GM10847 (cell line): ENCODE results near the gene DPP10.

ENCODE experiments used
- POLR2A ChIP-seq: IDR thresholded peaks from 2 replicates; pipeline ENCODE4 v1.6.1; 2011; ENCODE audit not compliant: insufficient read length; ENCODE audit errors: extremely low read depth

The DPP10 gene

DNA sequence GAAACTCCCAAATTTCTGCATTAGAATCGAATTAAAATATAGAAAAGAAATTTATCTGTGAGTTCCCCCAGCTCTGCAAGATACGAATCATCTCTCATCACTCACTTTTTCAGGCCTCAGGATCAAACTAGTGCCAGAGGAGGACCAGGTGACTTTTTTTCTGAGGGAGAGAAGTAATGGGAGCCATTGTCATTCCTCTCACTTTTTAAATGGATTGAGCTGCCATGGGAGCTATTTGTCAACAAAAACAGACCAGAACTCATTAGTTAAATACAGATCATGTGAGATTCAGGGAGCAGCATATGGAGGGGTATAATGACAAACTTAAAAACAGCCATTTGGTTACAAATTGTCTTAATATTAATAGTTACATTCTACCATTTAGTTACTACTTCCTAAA is 594.4 kb downstream of the DPP10 start:
- no peak for TF ChIP-seq POLR2A

DNA sequence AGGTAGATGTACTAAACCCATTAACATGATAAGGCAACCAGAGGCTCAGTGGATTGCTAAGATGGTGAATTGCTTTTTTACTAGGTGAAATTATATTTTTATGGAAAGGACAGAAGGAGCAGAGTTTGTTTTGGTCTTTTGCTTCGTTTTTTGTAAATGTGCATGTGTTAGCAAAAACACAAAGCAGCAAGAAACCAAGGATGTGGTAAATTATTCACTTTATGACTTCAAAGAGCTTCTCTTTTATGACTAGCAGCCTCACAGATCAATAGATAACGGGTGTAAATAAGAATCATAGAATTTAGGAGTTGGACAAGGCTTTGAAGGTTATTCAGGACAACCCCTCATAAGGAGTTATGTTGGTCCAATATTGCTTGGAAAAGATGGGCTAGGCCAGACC is 615.0 kb downstream of the DPP10 start:
- no peak for TF ChIP-seq POLR2A

DNA sequence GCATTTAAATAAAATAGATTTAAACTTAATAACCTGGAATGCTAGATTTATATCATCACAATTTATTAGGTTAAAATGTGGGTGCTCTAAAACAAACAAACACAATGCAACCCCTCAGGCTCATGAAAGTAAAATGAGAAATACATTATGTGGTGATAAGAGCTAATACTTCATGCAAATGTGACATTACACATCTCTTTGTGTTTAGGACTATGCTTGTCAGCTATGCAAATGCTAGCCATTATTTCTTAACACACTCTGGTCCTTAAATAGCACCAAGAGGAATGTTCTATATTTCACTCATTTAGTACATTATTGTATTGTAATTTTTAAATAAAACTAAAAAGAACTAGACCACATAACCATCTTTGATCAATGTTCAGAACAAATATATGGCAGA is 627.6 kb downstream of the DPP10 start:
- TF ChIP-seq POLR2A: no peak

DNA sequence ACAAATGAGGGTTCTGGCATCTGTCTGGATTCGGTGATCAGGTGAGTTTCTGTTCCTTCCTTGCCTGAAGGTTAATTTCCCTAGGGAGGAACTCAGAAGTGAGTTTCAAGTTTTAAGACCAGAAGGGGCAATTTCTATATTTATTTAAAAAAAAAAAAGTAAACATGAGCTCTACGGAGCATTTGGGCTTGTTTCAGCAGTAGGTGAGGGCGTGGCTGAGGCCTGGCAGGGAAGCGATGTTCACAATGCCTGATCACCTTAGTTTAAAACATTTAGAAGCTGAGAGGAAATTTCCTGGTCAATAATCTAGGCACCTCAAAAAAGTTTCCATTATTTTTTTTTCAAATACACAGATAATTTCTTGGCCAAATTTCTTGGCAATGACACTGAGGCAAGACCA is 629.1 kb downstream of the DPP10 start:
- no peak for TF ChIP-seq POLR2A

DNA sequence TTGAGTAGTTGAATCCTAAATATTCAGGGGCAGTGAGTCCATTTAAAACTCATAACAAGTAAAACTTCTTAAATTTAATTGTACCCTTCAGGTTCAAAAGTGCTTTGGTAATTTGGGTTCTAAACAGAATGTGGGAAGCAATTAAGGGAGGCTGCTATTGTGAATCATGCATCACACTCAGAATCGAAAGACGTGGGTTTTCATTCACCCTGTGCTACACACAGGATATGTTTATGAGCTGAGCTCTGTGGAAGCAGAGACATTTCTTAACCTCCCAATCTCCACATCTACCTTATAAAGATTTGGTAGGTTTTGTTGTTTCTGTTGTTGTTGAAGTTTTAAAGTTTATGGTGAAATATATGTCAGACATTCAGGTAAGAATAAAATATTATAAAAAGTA is 633.4 kb downstream of the DPP10 start:
- no peak for TF ChIP-seq POLR2A

DNA sequence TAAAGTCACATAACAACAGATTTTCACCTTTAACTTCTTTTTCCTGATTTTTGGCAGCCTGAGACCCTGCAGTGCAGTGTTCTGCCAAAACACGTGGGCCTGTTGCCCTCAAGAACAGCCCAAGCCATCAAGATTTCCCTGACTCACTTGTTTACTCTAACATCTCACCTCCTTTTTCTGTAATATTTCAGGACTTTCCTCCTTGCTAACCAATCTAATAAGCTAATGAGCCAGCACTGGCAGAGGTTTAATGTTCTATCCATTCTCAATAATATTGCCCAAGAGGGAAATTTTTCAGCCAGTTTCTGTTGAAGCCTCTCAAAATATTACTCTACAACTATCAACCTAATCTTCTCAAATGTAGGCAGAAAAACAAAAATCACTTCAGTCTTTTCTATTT is 635.2 kb downstream of the DPP10 start:
- no peak for TF ChIP-seq POLR2A

DNA sequence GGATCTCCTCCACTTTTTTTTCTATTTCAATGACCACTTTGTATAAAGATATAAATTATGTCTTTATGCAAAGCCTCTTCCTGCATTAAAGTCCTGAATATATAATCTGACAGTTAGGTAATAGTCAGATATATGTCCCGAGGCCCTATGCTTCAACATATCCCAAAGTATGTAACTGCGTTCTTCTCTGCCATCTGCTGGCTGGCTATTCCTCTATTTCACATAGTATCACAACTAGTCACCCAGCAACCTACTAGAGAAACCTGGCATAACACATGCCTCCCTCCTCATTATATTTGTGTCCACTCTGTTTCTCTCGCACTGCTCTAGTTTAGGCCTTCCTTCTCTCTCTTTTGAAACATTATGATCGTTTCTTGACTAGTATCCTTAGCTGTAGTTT is 640.8 kb downstream of the DPP10 start:
- TF ChIP-seq POLR2A: no peak

DNA sequence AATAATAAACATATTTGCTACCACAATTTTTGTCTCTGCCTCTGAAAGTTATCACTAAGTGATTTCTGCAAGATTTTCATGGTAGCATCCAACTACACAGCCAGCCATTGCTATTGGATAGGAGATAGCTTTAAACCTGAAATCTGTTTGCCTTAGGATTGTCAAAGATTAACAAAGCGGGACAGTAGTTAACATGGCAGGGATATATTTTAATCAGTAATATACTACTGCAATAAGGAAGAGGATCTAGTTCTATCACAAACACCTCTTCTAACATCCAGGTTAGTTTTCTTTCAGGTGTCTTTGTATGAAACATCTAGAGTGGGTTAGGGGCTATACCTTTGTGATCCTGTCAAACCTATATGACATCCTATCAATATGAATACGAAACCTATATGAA is 641.3 kb downstream of the DPP10 start:
- no peak for TF ChIP-seq POLR2A

DNA sequence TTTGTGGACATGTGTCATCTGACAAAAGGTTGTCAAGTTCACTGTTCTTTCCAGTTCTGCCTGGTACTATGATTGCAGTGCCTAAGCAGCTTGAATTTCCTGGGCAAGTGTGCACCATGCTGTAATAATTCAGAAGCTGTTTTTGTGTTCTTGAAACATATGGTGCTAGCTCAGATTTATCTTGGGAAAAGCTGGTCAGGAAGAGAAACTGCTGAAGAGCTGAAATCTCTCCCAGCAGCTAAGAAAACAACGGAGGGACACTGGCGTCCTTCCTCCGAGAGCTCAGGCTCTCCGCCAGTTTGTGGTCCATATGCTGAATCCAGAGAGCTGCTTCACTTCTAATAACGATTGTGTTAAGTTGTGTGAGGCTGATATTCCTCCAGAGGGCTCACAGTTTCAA is 642.0 kb downstream of the DPP10 start:
- no peak for TF ChIP-seq POLR2A

DNA sequence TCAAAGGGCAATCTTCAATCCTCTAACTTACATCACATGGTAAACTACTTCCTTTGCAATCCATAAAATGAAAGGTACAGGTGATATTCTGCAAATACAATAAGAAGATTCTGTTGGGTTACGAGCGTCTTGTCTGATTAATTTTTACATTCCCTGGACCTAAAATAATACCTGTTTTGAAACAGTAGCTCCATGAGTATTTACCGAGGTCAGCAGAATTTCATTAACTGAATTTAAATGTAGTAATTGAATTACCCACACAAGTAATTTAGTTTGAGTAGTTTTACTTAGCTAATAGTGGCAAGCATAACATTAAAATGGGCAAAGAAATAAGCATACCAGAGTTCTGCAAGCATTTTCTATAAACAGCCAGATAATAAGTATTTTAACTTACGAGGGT is 652.0 kb downstream of the DPP10 start:
- TF ChIP-seq POLR2A: no peak

DNA sequence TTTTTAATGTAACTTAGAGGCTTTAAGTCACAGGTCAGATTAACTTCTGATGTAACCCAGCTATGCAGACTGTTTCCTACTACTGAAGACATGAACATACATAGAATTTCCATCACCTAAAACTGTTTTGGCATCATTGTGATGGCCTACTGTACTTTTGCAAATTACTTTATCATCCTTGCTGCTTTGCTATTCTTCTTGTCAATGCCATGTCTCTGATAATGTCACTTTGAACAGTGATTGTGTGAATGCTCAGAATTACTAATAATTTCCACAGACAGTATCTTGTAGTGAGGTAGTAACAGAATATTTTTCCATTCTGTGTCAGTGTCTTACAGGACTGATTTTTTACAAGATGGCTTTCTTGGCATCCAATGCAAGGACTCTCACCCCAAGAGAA is 663.5 kb downstream of the DPP10 start:
- TF ChIP-seq POLR2A: no peak

DNA sequence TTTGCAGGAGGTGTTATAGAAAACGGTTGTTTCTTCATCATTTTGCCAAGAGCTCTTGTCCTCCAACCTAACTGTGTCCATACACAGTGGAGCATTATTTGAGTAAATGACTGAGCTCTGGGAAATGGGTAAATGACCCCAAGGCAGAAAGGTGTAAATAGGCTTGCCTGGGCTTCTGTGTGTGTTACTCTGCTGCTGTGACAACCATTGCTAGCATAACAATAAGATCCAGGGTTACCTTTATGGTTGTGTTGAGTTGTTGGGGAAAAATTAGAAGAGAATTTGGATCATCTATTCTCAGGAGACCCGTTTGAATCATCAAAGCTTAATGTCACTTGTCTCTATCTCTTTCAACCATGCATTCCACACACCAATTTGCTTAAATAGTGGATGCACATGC is 672.7 kb downstream of the DPP10 start:
- no peak for TF ChIP-seq POLR2A

DNA sequence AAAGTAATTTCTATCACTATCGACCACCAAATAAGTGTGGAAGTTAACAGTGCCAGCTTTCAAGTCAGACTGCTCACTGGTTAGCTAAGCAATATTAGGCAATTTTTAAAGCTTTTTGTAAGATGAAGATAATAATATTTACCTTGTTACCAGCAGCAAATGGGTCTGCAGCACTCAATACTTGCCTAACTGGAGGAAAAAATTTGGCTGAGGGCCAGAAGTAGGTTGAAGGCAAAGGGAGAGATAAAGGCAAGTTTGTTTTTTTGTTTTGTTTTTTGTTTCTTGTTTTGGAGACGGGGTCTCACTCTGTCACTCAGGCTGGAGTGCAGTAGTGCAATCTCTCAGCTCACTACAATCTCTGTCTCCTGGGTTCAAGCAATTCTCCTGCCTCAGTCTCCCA is 675.9 kb downstream of the DPP10 start:
- no peak for TF ChIP-seq POLR2A

DNA sequence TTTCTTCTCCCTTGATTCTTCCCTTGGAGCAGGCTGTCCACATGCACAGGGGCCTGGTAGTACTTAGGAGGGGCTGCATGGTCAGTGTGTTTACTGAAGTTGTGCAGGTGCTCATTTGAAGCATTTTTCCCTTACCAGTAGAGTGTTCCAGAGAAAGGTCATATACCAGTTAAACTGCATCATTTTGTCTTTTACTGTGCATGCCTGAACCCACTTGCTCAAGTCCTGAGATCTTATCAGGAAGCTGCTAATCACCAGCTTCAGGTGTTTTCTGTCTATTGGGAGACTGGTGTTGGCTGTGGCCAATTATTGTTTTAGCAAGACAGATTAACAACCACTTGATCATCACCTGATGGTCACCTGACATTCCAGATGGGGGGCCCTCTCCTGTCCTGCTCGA is 676.6 kb downstream of the DPP10 start:
- no peak for TF ChIP-seq POLR2A

DNA sequence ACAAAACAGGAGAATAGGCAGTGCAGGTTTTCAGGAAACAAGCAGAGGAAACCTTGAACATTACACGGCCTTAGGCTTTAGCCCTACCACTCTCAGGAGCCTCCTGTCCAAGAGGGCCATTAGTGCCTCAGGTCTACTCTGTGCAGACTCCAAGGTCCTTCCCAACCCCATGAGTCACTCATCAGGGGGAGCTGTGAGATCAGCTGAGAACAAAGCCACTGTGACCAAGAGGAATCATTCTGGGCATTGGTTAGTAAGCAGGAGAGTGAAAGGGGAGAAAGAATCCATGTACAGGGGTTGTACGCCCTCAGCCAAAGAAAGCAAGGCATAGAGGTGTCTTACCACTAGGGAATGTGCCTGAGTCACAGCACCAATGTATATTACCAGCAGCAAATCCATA is 680.3 kb downstream of the DPP10 start:
- TF ChIP-seq POLR2A: no peak

DNA sequence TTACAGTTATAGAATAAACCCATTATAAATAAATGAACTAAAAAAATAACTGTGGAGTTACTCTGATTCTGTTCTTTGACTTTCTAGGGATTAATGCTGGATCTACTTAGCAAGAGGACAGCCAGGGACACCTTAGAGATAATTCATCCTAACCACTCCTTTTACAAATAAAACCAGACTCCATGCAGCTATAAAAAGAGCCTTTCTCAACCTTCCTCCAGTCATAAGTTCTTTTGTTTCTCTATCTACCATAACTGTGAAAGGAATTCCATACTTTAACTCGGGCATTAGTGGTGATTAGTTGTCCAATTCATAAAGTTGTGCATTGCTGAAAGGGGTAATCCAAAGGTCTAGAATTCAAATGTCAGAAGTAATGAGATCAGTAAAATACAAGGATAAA is 682.4 kb downstream of the DPP10 start:
- TF ChIP-seq POLR2A: no peak

DNA sequence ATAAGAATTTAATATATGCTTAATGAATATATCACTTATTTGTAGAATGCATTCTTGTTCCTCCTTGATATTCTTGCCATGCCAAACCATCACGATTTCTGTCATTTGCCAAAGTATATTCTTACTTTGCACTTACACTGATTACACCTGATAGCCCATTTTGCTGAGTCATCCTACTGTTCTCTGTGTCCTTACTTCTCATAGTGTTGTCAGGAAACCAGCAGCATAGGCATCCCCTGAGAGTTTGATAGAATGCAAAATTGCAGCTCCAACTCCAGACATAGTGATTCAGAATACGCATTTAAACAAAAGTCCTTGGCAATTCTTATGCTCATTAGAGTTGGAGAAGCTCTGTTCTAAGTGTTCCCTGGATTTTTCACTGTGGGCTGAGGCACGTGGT is 687.1 kb downstream of the DPP10 start:
- no peak for TF ChIP-seq POLR2A

DNA sequence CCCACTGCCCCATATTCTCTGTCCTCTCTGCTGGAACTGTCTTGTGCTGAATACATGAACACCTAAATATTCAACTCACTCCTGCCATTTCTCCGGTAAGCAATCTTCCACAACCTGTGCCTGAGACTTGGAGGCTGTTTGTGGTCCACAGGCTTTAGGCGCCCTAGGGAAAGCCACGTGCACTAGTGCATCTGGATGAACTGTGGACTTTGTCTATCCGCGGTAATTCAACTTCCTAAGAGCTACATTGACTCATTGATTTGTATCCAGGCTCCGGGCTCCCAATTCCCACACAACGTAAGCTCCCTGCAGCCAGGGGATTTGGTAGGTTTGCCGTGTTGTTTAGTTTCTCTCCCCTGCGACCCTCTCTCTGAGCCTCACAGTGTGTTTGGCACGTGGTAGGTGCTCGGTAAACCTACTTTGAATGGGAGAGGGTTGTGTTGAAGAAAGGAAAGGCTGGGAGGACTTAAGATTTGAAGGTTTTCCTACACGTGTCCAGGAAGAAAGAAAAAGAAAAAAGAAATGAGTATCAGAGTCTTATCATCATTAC is 718.2 kb downstream of the DPP10 start:
- TF ChIP-seq POLR2A: no peak
